Measurements from ENCODE around the gene CUL7. TPM values are rescaled to one million over a fixed set of nuclear protein-coding genes. Genes with fewer than 3 reads are reported as not detected.
"Not testable (repeated sequence)": the region's sequence is repeated elsewhere in the genome, so short reads cannot be mapped to it uniquely, and the experiment has no call there.

CUL7 gene
- total RNA-seq, 2 experiments from 2014 or later: 21.9 to 22.1 TPM

DNA sequence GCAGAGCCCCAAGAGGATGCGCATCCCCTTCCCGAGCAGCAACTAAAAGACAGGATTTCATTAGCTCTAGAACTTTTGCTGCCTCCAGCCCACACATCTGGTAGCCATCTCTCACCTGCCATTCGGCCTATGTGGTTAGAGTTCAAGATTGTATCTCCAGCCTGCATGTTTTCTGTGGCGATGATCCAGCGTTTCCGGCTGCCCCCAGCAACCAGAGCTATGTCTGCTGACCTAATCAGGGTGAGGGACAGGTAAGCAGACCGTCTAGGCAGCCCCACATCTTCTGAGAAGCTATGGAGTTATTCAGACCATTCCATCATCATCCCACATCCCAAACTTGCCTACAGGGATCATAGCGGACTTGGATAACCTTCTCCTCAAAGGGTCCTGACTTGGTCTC is 2.3 kb upstream of the CUL7 start:
- no peak overlapping the region for H3K27ac Mint-ChIP-seq
- no peaks in the 10 kb centered on the region for H3K27me3 Mint-ChIP-seq (ENCODE audit: low read depth)
- DNase-seq: no peak
- peaks cover 20% of the 10 kb centered on the region for H3K36me3 Mint-ChIP-seq (ENCODE audit: low read depth)
- CTCF ChIA-PET: interaction anchor here (1.0 to 1.3 kb wide), 2 partner anchors 83 to 154 kb away, joined by 3 read pairs; no protein-coding TSS in a partner anchor
- peaks cover 49% of the 10 kb centered on the region for H3K4me1 Mint-ChIP-seq (ENCODE audit: low read depth)
- intact Hi-C loops (cut with micrococcal nuclease): loop anchor here (5.0 kb wide), 2 partner anchors 274 to 571 kb away; partner anchors contain the start of genes BICRAL and GTPBP2
- no peaks in the 10 kb centered on the region for H3K9me3 Mint-ChIP-seq
- H3K4me3 Mint-ChIP-seq: no peak overlapping the region

DNA sequence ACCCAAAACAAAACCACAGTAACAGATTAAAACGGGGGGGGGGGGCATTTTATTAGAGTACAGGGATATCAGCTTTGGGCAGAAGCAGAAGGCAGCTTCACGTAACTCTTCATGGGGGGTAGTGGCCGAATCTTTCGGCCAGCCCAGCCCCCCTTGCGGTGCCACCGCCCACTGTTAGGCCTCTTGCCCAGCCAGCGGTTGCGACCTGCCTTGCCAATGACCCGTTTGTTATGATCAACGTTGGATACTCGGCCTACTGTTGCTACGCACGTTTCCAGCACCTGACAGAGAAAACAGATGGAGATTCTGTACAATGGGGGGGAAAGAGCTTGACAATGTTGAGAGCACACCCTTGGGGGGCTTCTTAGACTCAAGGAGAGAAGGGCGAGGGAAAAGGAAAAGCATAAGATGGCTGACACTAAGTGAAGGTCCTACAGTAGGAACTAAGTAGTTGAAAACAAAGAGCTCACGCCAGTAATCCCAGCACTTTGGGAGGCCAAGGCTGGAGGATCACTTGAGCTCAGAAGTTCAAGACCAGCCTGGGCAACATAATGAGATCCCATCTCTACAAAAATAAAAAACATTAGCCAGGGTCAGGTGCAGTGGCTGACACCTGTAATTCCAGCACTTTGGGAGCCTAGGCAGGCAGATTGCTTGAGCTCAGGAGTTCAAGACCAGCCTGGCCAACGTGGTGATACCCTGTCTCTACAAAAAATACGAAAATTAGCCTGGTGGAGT is 724 bp upstream of the CUL7 start:
- Mint-ChIP-seq H3K27me3 (ENCODE audit: low read depth) (no peaks in the 10 kb centered on the region), H3K4me1 (ENCODE audit: low read depth) (peaks cover 43% of the 10 kb centered on the region), H3K4me3 (peak overlapping the region; percentile 99), H3K36me3 (ENCODE audit: low read depth) (peaks cover 30% of the 10 kb centered on the region), H3K27ac (peak overlapping the region; percentile 90), H3K9me3 (no peaks in the 10 kb centered on the region)
- intact Hi-C loops (cut with micrococcal nuclease): no loop called here
- CTCF ChIA-PET: interaction anchor here (0.7 to 2.9 kb wide), 7 partner anchors 9 to 125 kb away, joined by 3 to 17 read pairs (median 3); partner anchors contain the start of genes CNPY3, KLHDC3 and MEA1
- DNase-seq: no peak

DNA sequence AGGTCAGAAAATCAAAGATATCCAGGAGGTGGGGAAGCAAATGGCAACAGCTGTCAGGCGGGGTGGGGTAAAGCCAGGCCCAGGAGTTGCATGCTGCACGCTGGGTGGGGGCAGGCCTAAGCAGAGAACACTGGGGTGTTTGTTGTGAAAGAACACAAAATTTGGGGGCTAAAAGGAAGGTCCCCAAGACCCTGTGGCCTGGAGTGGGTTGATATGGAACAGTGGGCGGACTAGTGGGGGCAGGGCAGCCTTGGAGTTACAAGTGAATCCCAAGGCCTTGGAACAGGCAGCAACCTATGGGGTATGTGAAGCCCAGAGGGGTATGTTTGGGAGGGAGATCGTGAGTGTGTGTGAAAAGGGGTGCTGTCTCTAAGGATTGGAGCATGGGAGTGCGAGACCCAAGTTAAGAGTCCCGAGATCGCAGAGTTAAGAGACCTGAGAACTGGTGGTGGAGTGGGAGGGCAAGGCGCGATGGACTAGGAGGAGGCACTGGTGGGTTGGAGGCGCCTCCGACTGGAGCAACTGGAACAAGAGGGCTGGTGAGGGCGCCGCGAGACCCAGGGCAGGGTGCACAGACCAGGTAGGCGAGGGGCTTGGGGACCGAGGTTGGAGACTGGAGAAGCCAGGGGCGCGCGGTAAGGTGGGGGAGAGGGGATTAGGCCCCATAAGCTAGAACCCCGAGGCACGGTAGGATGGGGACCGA is 658 bp downstream of the CUL7 start:
- intact Hi-C loops (cut with micrococcal nuclease): loop anchor here (1.0 kb wide), 5 partner anchors 39 to 152 kb away; partner anchors contain the start of genes KLHDC3, PEX6 and SRF
- Mint-ChIP-seq H3K36me3 (ENCODE audit: low read depth) (peaks cover 33% of the 10 kb centered on the region), H3K27ac (peak overlapping the region; percentile 90), H3K4me3 (peak overlapping the region; percentile 99), H3K9me3 (no peaks in the 10 kb centered on the region), H3K4me1 (ENCODE audit: low read depth) (peaks cover 32% of the 10 kb centered on the region), H3K27me3 (ENCODE audit: low read depth) (no peaks in the 10 kb centered on the region)
- peak; percentile 32 for DNase-seq
- CTCF ChIA-PET: interaction anchor here (1.5 to 2.9 kb wide), 2 partner anchors 39 to 91 kb away, joined by 3 to 17 read pairs; partner anchors contain the start of genes KLHDC3 and MEA1

DNA sequence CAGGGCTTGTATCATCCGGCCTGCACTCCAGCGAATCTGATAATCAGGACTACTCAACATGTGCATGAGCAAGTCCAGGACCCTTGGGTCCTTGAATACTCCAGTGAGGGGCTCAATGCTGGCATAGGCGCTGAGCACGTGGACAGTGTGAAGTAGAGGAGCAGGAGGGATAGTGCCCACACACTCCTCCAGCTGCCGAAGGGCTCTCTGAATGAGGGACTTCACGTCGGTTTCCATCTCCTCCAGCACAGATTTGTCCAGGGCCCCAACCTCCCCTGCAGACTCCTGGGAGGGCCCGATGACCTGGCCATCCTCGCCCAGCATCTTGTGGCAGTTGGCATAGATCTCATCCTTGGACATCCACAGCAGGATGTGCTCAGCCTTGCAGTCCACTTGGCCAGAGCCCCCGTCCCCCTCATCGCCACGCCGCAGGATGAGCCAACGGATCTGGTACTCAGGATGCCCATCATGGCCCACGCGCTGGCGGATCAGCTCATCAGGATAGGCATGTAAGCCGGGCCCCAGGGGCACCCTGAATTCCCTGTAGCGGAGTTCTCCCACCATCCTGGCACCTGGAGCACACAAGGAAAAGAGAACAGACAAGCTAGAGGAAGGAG is 1.3 kb downstream of the CUL7 start:
- Mint-ChIP-seq H3K27me3 (ENCODE audit: low read depth) (no peaks in the 10 kb centered on the region), H3K4me1 (ENCODE audit: low read depth) (peaks cover 26% of the 10 kb centered on the region), H3K4me3 (peak overlapping the region; percentile 99), H3K9me3 (no peaks in the 10 kb centered on the region), H3K36me3 (ENCODE audit: low read depth) (peaks cover 30% of the 10 kb centered on the region), H3K27ac (peak overlapping the region; percentile 90)
- CTCF ChIA-PET: no interaction called here
- DNase-seq: no peak
- intact Hi-C loops (cut with micrococcal nuclease): no loop called here

DNA sequence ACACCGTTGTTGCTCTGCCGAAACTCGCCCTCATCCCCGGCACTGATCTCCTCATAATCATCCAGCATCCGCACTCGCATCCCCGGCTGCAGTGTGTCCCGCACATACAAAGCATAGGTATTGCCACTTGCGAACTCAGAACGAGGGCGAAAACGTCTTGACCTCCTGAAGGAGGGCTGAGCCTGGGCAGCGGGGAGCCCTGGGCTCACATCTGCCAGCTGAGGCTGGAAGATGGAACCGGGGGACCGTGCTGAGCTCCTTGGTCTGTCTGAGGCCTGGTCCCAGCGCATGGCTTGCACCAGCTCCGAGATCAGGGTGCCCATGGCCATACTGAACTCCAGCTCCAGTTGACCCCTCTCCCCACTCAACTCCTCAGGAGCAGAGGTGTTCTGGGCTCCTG is 2.7 kb downstream of the CUL7 start:
- Mint-ChIP-seq H3K9me3 (no peaks in the 10 kb centered on the region), H3K27me3 (ENCODE audit: low read depth) (no peaks in the 10 kb centered on the region), H3K27ac (peak overlapping the region; percentile 37), H3K4me3 (no peak overlapping the region), H3K4me1 (ENCODE audit: low read depth) (peaks cover 26% of the 10 kb centered on the region), H3K36me3 (ENCODE audit: low read depth) (peaks cover 25% of the 10 kb centered on the region)
- no peak for DNase-seq
- CTCF ChIA-PET: no interaction called here
- intact Hi-C loops (cut with micrococcal nuclease): no loop called here

DNA sequence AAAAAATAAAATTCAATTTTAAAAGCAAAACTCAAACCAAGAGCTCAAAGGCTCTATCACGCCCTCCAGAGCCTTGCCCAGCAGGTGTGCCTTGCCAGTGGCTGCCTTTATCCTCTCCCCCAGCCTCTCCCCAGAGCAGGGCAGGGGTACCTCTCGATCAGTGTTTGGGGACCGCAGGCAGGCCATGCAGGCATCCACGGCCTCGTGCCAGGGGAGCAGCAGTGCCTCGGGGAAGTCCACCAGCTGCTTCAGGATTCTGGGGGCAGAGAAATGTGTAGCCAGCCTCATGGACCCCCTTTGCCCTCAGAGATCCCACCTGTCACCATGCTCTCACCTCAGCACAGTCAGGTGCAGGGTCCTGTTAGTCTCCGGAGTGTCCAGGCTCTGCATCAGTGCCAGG is 5.7 kb downstream of the CUL7 start:
- CTCF ChIA-PET: interaction anchor here (0.7 kb wide), 1 partner anchor 365 kb away, joined by 3 read pairs; no protein-coding TSS in a partner anchor
- Mint-ChIP-seq H3K27me3 (ENCODE audit: low read depth) (no peaks in the 10 kb centered on the region), H3K9me3 (no peaks in the 10 kb centered on the region), H3K4me3 (no peak overlapping the region), H3K36me3 (ENCODE audit: low read depth) (peaks cover 30% of the 10 kb centered on the region), H3K4me1 (ENCODE audit: low read depth) (peaks cover 21% of the 10 kb centered on the region), H3K27ac (no peak overlapping the region)
- intact Hi-C loops (cut with micrococcal nuclease): no loop called here
- DNase-seq: no peak

DNA sequence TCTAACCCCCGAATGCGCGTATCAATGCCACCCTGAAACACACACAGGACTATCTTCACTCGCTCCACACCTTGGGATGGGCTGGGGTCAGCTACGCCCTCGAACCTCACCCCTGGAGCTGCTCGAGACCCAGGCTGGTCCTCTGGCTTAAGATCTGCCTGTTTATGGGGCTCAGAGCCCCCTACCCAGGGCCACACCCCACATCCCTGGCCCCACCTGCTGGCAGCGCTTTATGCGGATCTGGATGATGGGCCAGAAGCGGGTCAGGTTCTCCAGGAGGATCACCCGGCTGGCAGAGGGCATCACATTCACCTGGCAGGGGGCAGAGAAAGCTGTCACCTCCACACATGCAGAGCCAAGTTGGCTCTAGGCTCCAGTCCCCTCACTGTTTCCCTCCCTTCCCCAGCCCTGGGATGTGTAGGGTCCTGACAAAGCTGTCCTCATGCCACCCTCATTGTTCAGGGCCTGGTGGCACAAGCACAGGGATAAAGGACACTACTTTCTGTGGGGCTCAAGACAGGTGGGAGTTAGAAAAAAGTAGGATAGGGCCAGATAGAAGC is 8.2 kb downstream of the CUL7 start:
- CTCF ChIA-PET: no interaction called here
- no peaks in the 10 kb centered on the region for H3K27me3 Mint-ChIP-seq (ENCODE audit: low read depth)
- no peak overlapping the region for H3K4me3 Mint-ChIP-seq
- H3K36me3 Mint-ChIP-seq (ENCODE audit: low read depth): peaks cover 37% of the 10 kb centered on the region
- H3K4me1 Mint-ChIP-seq (ENCODE audit: low read depth): peaks cover under 1% of the 10 kb centered on the region
- no peak for DNase-seq
- intact Hi-C loops (cut with micrococcal nuclease): no loop called here
- H3K9me3 Mint-ChIP-seq: no peaks in the 10 kb centered on the region
- H3K27ac Mint-ChIP-seq: no peak overlapping the region

DNA sequence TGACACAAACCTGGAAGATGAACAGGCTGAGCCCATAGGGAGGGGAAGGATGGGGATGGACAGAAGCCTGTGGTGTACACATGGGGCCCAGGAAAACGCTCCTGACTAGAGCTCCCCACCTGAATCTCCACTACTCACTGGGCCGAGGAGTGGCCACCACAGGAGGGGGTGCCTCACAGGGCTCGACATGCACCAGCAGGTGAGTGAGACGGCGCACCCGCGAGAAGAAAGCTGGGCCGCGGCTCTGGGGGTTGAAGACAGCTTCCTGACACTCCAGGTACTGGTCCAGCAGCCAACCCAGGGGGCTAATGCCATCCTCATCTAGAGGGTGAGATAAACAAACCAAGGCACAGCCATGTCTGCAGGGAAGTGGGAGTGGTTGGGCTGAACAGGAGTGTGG is 10.3 kb downstream of the CUL7 start:
- intact Hi-C loops (cut with micrococcal nuclease): no loop called here
- H3K27ac Mint-ChIP-seq: no peak overlapping the region
- no peak overlapping the region for H3K4me3 Mint-ChIP-seq
- H3K27me3 Mint-ChIP-seq (ENCODE audit: low read depth): no peaks in the 10 kb centered on the region
- CTCF ChIA-PET: interaction anchor here (0.6 kb wide), 1 partner anchor 451 kb away, joined by 3 read pairs; no protein-coding TSS in a partner anchor
- peaks cover 32% of the 10 kb centered on the region for H3K36me3 Mint-ChIP-seq (ENCODE audit: low read depth)
- no peak for DNase-seq
- no peaks in the 10 kb centered on the region for H3K4me1 Mint-ChIP-seq (ENCODE audit: low read depth)
- no peaks in the 10 kb centered on the region for H3K9me3 Mint-ChIP-seq

DNA sequence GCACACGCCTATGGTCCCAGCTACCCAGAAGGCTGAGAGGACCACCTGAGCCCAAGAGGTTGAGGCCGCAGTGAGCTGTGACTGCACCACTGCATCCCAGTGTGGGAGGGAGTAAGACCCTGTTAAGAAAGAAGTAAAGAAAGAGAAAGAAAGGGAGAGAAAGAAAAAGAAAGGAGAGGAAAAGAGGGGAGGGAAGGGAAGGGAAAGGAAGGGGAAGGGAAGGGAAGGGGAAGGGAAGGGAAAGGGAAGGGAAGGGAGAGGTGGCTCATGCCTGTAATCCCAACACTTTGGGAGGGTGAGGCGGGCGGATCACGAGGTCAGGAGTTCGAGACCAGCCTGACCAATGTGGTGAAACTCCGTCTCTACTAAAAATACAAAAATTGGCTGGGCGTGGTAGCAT is 12.2 kb downstream of the CUL7 start:
- H3K27ac Mint-ChIP-seq; CTCF ChIA-PET; DNase-seq; H3K4me1 Mint-ChIP-seq (ENCODE audit: low read depth); H3K9me3 Mint-ChIP-seq; H3K27me3 Mint-ChIP-seq (ENCODE audit: low read depth); intact Hi-C loops (cut with micrococcal nuclease); H3K4me3 Mint-ChIP-seq: not testable (repeated sequence)
- H3K36me3 Mint-ChIP-seq (ENCODE audit: low read depth): peaks cover 34% of the 10 kb centered on the region

DNA sequence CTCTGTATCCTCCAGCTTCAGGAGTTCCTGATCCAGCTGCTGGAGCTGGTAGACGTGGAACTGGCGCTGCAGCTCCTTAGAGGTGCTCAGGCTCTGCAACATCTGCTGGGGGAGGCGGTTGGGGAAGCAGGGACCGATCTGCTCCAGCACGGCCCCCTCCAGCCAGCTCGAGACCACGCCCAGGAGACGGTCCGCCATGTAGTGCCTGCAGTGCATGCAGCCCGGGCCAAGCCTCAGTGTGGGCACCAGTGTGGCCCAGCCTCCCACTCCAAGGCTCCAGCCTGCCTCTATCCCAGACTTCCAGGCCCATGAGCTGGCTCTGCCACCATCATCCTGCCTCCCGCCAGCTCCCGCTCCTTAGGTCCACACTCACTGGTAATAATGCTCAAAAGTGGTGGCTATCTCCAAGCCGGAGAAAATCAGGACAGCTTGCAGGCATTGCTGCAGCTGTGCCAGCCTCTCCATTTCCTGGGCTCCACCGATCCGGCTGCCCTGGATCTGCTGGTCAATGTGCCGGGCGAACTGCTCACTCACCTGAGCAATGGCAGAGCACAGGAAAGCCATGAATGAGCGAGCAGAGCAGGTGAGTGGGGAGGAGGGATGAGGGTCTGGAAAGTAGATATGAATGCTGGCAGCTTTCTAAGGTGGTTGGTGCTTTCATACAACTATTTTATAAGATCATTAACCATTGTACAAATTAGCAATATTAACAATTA is 13.0 kb downstream of the CUL7 start:
- Mint-ChIP-seq H3K4me1 (ENCODE audit: low read depth) (no peaks in the 10 kb centered on the region), H3K27me3 (ENCODE audit: low read depth) (no peaks in the 10 kb centered on the region), H3K27ac (no peak overlapping the region), H3K9me3 (no peaks in the 10 kb centered on the region), H3K36me3 (ENCODE audit: low read depth) (peaks cover 35% of the 10 kb centered on the region), H3K4me3 (no peak overlapping the region)
- intact Hi-C loops (cut with micrococcal nuclease): no loop called here
- CTCF ChIA-PET: no interaction called here
- no peak for DNase-seq

DNA sequence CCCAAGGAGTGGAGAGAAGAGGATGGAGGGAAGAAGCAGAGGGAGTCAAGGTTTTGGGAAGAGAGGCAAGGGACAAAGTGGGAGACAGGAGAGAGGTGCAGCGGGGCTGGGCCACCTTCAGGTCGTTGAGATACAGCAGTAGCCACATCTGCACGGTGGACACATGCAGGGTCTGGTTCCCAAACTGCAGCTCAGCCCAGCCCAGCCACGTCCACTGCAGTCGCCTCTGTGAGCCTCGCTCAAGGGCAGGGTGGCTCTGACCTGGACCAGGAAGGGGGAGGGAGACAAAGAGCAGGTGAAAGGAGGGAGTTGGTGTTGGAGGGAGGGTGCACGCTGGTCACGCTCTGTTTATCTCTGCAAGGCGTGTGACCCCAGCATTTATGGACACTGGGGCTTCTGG is 14.9 kb downstream of the CUL7 start:
- intact Hi-C loops (cut with micrococcal nuclease): no loop called here
- Mint-ChIP-seq H3K4me3 (no peak overlapping the region), H3K27me3 (ENCODE audit: low read depth) (no peaks in the 10 kb centered on the region), H3K27ac (no peak overlapping the region), H3K4me1 (ENCODE audit: low read depth) (no peaks in the 10 kb centered on the region), H3K36me3 (ENCODE audit: low read depth) (peaks cover 31% of the 10 kb centered on the region), H3K9me3 (no peaks in the 10 kb centered on the region)
- CTCF ChIA-PET: no interaction called here
- no peak for DNase-seq

DNA sequence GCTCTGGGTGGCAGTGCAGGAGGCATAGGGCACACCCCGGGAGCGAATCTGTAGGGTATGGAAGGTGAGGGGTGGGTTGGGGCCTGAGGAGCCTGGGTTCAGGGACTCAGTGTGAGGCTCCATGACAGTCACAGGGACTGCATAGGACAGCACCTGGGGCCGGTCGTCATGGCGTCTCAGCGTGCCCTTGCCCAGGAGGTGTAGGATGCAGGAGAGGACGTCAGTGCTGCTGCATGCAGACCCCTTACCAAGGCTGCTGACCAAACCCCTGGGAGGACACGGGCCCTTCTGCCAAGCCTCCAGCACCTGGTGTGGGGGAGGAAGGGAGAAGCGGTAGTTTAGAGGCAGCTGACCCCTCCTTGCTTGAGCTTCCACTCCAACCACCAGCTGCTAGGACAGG is 15.9 kb downstream of the CUL7 start:
- Mint-ChIP-seq H3K4me3 (no peak overlapping the region), H3K27ac (no peak overlapping the region), H3K27me3 (ENCODE audit: low read depth) (no peaks in the 10 kb centered on the region), H3K4me1 (ENCODE audit: low read depth) (peaks cover 5% of the 10 kb centered on the region), H3K9me3 (no peaks in the 10 kb centered on the region), H3K36me3 (ENCODE audit: low read depth) (peaks cover 29% of the 10 kb centered on the region)
- intact Hi-C loops (cut with micrococcal nuclease): no loop called here
- no peak for DNase-seq
- CTCF ChIA-PET: no interaction called here

Data from activated naive CD4-positive, alpha-beta T cell treated with anti-CD3 and anti-CD28 coated beads for 36 hours (primary cell).